ENCODE measurements around the gene SLFNL1. TPM values are rescaled to one million over a fixed set of nuclear protein-coding genes. Genes with fewer than 3 reads are reported as not detected.

The SLFNL1 gene
- total RNA-seq, 6 donors from 2014 or later, result 2.2 to 7.8 (median 5.3) TPM

- DNase-seq (peak in 1 of 2 donors; percentile 83), ATAC-seq (ENCODE audit: low FRiP score in 2 of 2) (peak; percentile 42 to 91)
- H3K9me3 ChIP-seq, result no peaks in the 10 kb centered on the region
- H3K4me3 ChIP-seq, result no peak overlapping the region
- TF ChIP-seq CTCF (IDR thresholded peaks at IDR 0.05) (no peak), POLR2A (IDR thresholded peaks at IDR 0.05) (peak in 1 of 4 donors; percentile 5), POLR2AphosphoS5 (IDR thresholded peaks at IDR 0.05) (peak in 1 of 2 donors; percentile 41), EP300 (IDR thresholded peaks at IDR 0.05) (no peak)
- peaks cover 0 to 27% (median 15%) of the 10 kb centered on the region in 4 donors for H3K36me3 ChIP-seq
- H3K4me1 ChIP-seq, result peaks cover 20 to 25% (median 25%) of the 10 kb centered on the region in 4 donors
- H3K27ac ChIP-seq, result peak overlapping the region; percentile 77 to 84 (median 81)
- 58 to 80% methylated on average over 7 to 10 of the region's 10 CpGs for WGBS, 2 donors
- H3K27me3 ChIP-seq, result no peaks in the 10 kb centered on the region
Measured at GRCh38 chr1:41046347-41046775, 24.8 kb upstream of the SLFNL1 start.

- Histone ChIP-seq H3K27me3 (no peaks in the 10 kb centered on the region), H3K4me1 (peaks cover 20 to 25% (median 25%) of the 10 kb centered on the region in 4 donors), H3K27ac (peak overlapping the region; percentile 77 to 84 (median 81)), H3K9me3 (no peaks in the 10 kb centered on the region), H3K4me3 (no peak overlapping the region), H3K36me3 (peaks cover 0 to 31% (median 17%) of the 10 kb centered on the region in 4 donors)
- TF ChIP-seq EP300 (IDR thresholded peaks at IDR 0.05), result no peak
- peak in 1 of 2 donors; percentile 8 for TF ChIP-seq POLR2AphosphoS5 (IDR thresholded peaks at IDR 0.05)
- TF ChIP-seq POLR2A (IDR thresholded peaks at IDR 0.05), result peak in 1 of 4 donors; percentile 38
- peak; percentile 51 to 83 for ATAC-seq (ENCODE audit: low FRiP score in 2 of 2)
- WGBS, 2 donors, result 29 to 44% methylated on average over 5 of the region's 5 CpGs
- peak in 1 of 2 donors; percentile 68 for DNase-seq
Measured at GRCh38 chr1:41045740-41046139, 24.2 kb upstream of the SLFNL1 start.

DNA sequence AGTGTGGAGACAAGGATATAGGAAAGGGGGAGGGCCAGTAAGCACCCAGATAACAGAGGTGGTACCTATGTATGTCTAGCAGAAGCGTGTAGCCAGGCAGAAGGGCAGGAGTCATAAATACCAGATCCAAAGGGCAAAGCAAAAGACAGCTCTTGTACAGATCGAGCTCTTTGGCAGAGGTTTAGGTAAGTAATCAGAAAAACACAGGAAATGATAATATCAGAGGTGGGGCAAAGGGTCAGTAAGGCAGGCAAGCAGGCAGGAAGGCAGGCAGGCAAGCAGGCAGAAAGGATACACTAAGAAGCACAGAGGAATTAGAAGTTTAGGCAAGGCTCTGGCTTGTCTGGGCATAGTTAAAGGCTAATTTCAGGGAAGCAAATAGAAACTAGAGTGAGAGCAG, 22.7 kb upstream of the SLFNL1 start:
- TF ChIP-seq POLR2AphosphoS5 (IDR thresholded peaks at IDR 0.05) (no peak), EP300 (IDR thresholded peaks at IDR 0.05) (no peak), CTCF (IDR thresholded peaks at IDR 0.05) (no peak), POLR2A (IDR thresholded peaks at IDR 0.05) (no peak)
- H3K4me1 ChIP-seq, result peaks cover 20 to 25% (median 25%) of the 10 kb centered on the region in 4 donors
- H3K4me3 ChIP-seq, result no peak overlapping the region
- peaks cover 0 to 33% (median 17%) of the 10 kb centered on the region in 4 donors for H3K36me3 ChIP-seq
- peak overlapping the region in 3 of 4 donors; percentile 77 to 84 (median 81) for H3K27ac ChIP-seq
- H3K9me3 ChIP-seq, result no peaks in the 10 kb centered on the region
- no peaks in the 10 kb centered on the region for H3K27me3 ChIP-seq
- DNase-seq (no peak), ATAC-seq (ENCODE audit: low FRiP score in 2 of 2) (no peak)
- 48 to 59% methylated on average over 2 of the region's 2 CpGs for WGBS, 2 donors

GRCh38 chr1:41041614-41042270, 20.2 kb upstream of the SLFNL1 start:
- TF ChIP-seq POLR2A (IDR thresholded peaks at IDR 0.05), result no peak
- TF ChIP-seq POLR2AphosphoS5 (IDR thresholded peaks at IDR 0.05), result no peak
- TF ChIP-seq EP300 (IDR thresholded peaks at IDR 0.05), result no peak
- TF ChIP-seq CTCF (IDR thresholded peaks at IDR 0.05), result no peak
- peaks cover 20 to 25% (median 23%) of the 10 kb centered on the region in 4 donors for H3K4me1 ChIP-seq
- no peaks in the 10 kb centered on the region for H3K27me3 ChIP-seq
- DNase-seq (no peak), ATAC-seq (ENCODE audit: low FRiP score in 2 of 2) (no peak)
- no peaks in the 10 kb centered on the region for H3K9me3 ChIP-seq
- 98% methylated on average over 3 of the region's 3 CpGs for WGBS, 2 donors
- H3K27ac ChIP-seq, result no peak overlapping the region
- no peak overlapping the region for H3K4me3 ChIP-seq
- H3K36me3 ChIP-seq, result peaks cover 6 to 42% (median 21%) of the 10 kb centered on the region in 4 donors

DNA sequence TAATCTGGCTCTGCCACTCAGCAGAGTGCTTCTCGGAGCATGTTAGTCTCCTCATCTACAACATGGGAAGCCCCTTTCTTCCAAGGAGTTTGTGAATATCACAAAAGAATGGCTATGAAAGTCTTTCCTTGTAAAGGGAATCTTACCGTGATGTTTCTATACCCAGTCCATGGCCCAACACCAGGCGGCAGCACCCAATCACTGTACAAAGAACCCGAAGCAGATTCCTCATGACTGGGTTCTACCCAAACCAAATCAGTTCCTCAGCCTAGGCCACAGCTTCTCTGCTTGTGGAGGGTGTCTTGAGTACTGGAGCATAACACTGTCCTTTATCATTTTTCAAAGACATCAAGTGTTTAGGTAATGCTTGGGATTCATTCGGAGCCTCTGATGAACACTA, 16.6 kb upstream of the SLFNL1 start:
- no peak for DNase-seq
- H3K36me3 ChIP-seq, result peaks cover 9 to 65% (median 23%) of the 10 kb centered on the region in 4 donors

More for the DNA sequence above, 16.6 kb upstream of the SLFNL1 start:
- Histone ChIP-seq H3K9me3 (no peaks in the 10 kb centered on the region), H3K4me1 (peaks cover 0 to 4% (median 0%) of the 10 kb centered on the region in 4 donors), H3K27ac (no peak overlapping the region), H3K4me3 (no peak overlapping the region), H3K27me3 (no peaks in the 10 kb centered on the region)
- no peak for ATAC-seq (ENCODE audit: low FRiP score in 2 of 2)
- 95 to 97% methylated on average over 5 of the region's 5 CpGs for WGBS, 2 donors
- TF ChIP-seq POLR2A (IDR thresholded peaks at IDR 0.05), result no peak
- no peak for TF ChIP-seq POLR2AphosphoS5 (IDR thresholded peaks at IDR 0.05)
- no peak for TF ChIP-seq CTCF (IDR thresholded peaks at IDR 0.05)
- no peak for TF ChIP-seq EP300 (IDR thresholded peaks at IDR 0.05)

All from upper lobe of left lung (tissue), 6 donors.